ENCODE results near the gene COG7. TPM values are rescaled to one million over a fixed set of nuclear protein-coding genes. Genes with fewer than 3 reads are reported as not detected.

COG7 gene
- polyA plus RNA-seq, 1 experiment, result 19.6 TPM

DNA sequence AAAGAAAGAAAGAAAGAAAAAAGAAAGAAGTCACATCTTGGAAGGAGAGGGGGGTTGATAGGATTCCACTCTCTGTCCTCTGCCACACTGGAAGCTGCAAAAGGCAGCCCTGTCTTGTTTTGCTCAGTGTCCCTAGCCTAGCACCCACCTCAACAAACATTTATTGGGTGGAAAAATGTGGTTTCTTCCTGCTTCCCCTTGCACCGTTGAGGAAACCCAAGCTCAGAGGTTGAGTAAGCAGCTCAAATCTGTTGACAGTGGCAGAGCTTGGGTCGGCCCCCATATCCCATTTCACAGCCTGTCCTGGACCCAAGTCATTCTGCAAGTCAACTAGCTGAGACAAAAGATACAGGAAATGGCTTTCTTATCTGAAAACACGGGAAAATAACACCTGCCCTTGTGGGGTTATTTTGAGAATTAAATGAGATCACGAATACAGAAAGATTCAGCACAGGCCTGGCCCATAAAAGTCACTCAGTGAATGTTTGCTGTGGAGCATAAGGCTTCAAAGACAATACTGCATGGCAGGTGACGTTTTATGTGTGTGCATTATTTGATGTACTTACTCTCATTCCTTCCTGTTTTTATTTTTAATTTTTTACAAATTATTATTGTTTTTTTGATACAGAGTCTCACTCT is 87.3 kb downstream of the COG7 start:
- H3K4me3 ChIP-seq (ENCODE audit: low read depth, low read length), result no peak overlapping the region
- H3K9me3 ChIP-seq (ENCODE audit: control insufficient read depth, insufficient read depth, low read length), result no peaks in the 10 kb centered on the region
- DNase-seq (ENCODE audit: low read depth, low spot score), result no peak
- no peak overlapping the region for H3K27ac ChIP-seq (ENCODE audit: low read depth, low read length)
- CTCF ChIA-PET, result interaction anchor here (0.6 kb wide), 1 partner anchor 33 kb away, joined by 4 read pairs; no protein-coding TSS in a partner anchor
- POLR2A ChIA-PET, result no interaction called here
- H3K27me3 ChIP-seq (ENCODE audit: control insufficient read depth, insufficient read depth, low read length), result peaks cover 5% of the 10 kb centered on the region
- TF ChIP-seq, protein P1, sequence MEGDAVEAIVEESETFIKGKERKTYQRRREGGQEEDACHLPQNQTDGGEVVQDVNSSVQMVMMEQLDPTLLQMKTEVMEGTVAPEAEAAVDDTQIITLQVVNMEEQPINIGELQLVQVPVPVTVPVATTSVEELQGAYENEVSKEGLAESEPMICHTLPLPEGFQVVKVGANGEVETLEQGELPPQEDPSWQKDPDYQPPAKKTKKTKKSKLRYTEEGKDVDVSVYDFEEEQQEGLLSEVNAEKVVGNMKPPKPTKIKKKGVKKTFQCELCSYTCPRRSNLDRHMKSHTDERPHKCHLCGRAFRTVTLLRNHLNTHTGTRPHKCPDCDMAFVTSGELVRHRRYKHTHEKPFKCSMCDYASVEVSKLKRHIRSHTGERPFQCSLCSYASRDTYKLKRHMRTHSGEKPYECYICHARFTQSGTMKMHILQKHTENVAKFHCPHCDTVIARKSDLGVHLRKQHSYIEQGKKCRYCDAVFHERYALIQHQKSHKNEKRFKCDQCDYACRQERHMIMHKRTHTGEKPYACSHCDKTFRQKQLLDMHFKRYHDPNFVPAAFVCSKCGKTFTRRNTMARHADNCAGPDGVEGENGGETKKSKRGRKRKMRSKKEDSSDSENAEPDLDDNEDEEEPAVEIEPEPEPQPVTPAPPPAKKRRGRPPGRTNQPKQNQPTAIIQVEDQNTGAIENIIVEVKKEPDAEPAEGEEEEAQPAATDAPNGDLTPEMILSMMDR (IDR thresholded peaks at IDR 0.05; ENCODE audit: low read depth, low read length), result no peak

DNA sequence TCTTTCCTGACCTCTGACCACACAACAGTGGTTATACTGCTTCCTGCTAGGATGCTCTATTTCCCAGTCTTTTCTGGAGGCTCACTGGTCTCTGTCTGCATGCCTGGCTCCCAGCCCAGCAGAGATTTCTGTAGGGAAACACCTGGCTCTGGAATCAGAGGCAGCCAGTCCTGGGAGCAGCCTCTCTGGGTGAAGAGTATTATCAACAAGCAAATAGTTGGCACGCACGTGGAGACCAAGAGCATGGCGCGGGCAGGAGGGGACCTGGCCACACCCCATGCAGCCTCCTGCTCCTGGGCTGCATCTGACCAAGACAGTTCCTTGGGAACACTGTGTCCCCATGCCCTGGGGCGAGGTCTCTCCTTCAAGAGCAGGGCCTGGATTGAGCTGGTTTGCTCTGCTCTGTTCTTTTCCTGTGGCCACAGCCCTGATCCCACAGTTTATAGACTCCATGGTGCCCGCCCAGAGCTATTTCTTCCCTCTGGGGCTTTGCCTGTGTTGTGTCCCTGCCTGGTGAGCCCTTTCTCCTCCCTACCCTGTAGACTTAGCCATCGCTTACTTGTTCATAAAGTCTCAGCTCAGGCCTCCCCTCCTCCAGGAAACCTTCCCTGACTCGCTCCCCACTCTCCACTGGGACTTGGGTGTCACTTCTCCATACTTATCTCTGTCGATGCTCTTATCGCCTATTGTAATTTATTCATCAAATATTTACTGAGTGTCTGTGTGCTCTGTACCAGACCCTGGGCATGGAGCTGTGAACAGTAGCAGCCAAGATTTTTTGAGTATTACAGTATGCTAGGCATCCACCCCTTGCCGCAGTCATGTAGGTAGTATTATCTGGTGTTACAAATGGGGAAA is 90.3 kb downstream of the COG7 start:
- ChIA-PET CTCF (no interaction called here), POLR2A (interaction anchor here (0.6 kb wide), 1 partner anchor 316 kb away, joined by 3 read pairs; the partner anchor contains the start of gene PLK1)
- DNase-seq (ENCODE audit: low read depth, low spot score), result no peak
- Histone ChIP-seq H3K4me3 (ENCODE audit: low read depth, low read length) (no peak overlapping the region), H3K27me3 (ENCODE audit: control insufficient read depth, insufficient read depth, low read length) (no peaks in the 10 kb centered on the region), H3K27ac (ENCODE audit: low read depth, low read length) (no peak overlapping the region), H3K9me3 (ENCODE audit: control insufficient read depth, insufficient read depth, low read length) (no peaks in the 10 kb centered on the region)
- TF ChIP-seq, protein P1 (IDR thresholded peaks at IDR 0.05; ENCODE audit: low read depth, low read length), result no peak

DNA sequence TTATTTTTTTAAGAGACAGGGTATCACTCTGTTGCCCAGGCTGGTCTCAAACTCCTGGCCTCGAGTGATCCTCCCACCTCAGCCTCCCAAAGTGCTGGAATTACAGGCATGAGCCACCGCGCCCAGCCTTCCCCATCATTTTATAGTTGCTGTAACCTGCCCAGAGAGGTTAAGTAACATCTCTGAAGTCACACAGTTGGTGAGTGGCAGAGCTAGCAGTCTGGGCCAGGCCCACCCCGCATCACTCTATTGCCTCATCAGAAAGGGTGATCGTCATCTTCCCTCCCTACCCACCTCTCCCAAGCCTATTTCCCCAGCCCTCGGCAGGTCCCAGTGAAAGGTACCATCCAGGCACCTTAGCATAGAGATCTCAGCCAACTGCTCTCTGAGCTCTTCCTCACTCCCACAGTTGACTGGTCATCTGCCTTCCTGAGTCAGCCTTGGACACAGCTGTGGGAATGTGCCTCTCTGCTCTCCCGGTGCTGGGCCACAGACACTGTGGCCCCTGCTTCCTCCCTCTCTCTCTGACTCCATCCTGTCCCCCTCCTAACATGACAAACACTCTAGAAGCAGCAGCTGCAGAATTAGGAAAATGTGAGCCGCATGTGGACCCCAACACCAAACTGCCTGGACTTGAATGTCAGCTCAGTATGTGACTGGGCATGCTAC is 93.8 kb downstream of the COG7 start:
- no peaks in the 10 kb centered on the region; the same call in 1 of the 2 replicates for H3K9me3 ChIP-seq (ENCODE audit: control insufficient read depth, insufficient read depth, low read length)
- CTCF ChIA-PET, result no interaction called here
- no peak overlapping the region for H3K27ac ChIP-seq (ENCODE audit: low read depth, low read length)
- H3K27me3 ChIP-seq (ENCODE audit: control insufficient read depth, insufficient read depth, low read length), result no peaks in the 10 kb centered on the region
- TF ChIP-seq, protein P1 (IDR thresholded peaks at IDR 0.05; ENCODE audit: low read depth, low read length), result no peak
- POLR2A ChIA-PET, result no interaction called here
- no peak overlapping the region for H3K4me3 ChIP-seq (ENCODE audit: low read depth, low read length)
- DNase-seq (ENCODE audit: low read depth, low spot score), result no peak

DNA sequence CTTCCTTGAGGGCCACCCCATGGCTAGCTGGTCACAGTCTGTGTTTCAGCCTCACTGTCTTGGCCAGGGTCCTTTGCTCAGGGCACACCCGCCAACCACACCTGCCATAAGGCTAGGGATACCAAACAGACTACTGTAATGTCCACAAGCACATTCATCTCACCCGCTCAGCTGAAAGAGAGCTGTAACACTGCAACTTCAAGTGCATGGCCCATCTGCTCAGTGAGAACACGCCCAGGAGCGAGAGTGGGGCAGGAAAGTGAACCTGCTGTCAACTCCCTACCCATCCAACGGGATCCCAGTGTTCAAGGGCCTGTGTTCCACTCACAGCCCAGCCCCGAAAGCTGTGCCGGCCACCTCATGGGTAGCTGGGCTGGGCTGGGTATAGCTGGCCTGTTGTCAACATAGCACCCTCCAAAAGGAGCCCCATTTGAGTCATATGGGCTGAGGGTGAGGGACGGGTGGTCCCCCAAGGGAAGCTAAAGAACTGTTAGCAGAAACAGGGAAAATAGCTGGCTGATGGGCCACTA is 95.2 kb downstream of the COG7 start:
- Histone ChIP-seq H3K27me3 (ENCODE audit: control insufficient read depth, insufficient read depth, low read length) (no peaks in the 10 kb centered on the region), H3K9me3 (ENCODE audit: control insufficient read depth, insufficient read depth, low read length) (no peaks in the 10 kb centered on the region; the same call in 1 of the 2 replicates), H3K4me3 (ENCODE audit: low read depth, low read length) (no peak overlapping the region), H3K27ac (ENCODE audit: low read depth, low read length) (no peak overlapping the region)
- no peak for DNase-seq (ENCODE audit: low read depth, low spot score)
- ChIA-PET CTCF (no interaction called here), POLR2A (no interaction called here)
- TF ChIP-seq, protein P1 (IDR thresholded peaks at IDR 0.05; ENCODE audit: low read depth, low read length), result no peak
